DMS153 treated with DMSO at 0.1 percent for 48 hours (cell line): ENCODE results near the gene KLRD1.
"Not testable (repeated sequence)": the region's sequence is repeated elsewhere in the genome, so short reads cannot be mapped to it uniquely, and the experiment has no call there.

ENCODE experiments used
- DNase-seq: peaks from one replicate; lab custom pipeline; 2025; ENCODE audit not compliant: unreplicated experiment; lab: John Stamatoyannopoulos, UW

KLRD1 gene

GRCh38 chr12:10367714-10368113 lies 60.0 kb downstream of the KLRD1 start:
- DNase-seq: not testable (repeated sequence)

- DNase-seq: no peak
Observed at GRCh38 chr12:10368206-10369171, 60.8 kb downstream of the KLRD1 start.

GRCh38 chr12:10369557-10370415 lies 62.1 kb downstream of the KLRD1 start:
- no peak for DNase-seq

GRCh38 chr12:10371893-10372535 lies 64.3 kb downstream of the KLRD1 start:
- DNase-seq: not testable (repeated sequence)

GRCh38 chr12:10372559-10372958 lies 64.9 kb downstream of the KLRD1 start:
- DNase-seq: no peak

- no peak for DNase-seq
Observed at GRCh38 chr12:10374624-10375018, 67.0 kb downstream of the KLRD1 start.

GRCh38 chr12:10378737-10379136 lies 71.1 kb downstream of the KLRD1 start:
- not testable (repeated sequence) for DNase-seq
